Stimulated activated CD4-positive, alpha-beta T cell treated with anti-CD3 and anti-CD28 coated beads, Interleukin-15, amount 100 ng/mL, for 1 hour (primary cell): Measurements from ENCODE around the gene OGDH.
A peak's percentile ranks its signal among the peaks of the same experiment; 100 is the strongest.
"Not testable (repeated sequence)": the region's sequence is repeated elsewhere in the genome, so short reads cannot be mapped to it uniquely, and the experiment has no call there.

ENCODE experiments used
- DNase-seq, 2 donors: peaks; one replicate each; pipeline ENCODE4 v3.0.0-alpha.2; 2020; ENCODE audit warnings: low read depth in 1 of 2, low spot score in 1 of 2

OGDH gene

DNA sequence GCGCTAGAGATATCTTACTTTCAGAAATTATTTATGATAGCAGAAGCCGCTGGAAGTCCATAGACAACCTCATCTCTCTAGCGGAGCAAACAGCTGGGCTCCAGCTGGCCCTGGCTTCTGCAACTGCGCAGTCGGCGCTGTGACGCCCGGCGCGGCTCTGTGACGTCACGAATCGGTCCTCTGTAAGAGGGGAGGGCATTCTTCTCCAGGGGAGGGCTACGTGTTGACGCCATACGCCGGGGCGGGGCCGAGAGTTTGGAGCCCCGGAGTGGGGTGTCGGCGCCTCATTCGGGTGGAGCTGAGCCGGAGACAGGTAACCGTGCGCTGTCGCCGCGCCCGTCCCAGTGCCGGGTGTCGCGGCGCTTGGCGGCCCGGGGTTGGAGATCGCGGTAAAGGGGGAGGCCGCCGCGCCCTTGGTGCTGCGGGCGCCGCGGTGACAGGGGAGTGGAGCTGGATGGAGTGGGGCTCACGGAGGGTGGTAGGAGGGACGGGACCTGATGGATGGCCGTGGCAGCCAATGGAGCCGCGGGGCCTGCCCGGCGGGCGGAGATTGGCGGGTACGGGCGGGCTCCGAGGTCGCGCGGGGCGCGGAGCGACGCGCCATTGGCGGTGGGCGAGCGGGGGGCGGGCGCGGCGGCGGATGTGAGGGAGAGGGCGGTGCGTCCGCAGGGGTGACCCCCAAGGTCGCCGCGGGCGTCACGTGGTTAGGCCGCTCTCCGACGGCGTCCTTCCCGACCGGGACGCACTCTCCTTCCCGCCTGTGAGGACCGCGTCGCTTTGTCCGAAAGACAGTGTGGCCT is at the start of gene OGDH:
TSS of gene OGDH (plus strand) at position 287 of the 800 bp plus-strand sequence. CDS start 17,717 bp downstream, outside the sequence.
- DNase-seq, result peak; percentile 95 to 98

DNA sequence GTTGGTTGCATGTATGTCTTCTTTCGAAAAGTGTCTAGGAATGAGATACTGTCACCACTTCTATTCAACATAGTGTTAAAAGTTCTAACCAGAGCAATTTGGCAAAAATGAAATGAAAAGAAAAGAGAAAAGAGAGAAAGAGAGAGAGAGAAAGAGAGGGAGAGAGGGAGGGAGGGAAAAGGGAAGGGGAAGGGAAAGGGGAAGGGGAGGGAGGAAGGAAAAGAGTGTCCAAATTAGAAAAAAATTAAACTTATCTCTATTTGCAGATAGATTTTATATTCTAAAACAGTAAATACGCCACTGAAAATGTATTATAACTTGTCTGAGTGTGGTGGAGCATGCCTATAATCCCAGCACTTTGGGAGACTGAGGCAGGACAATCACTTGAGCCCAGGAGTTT is 48.9 kb upstream of the OGDH start:
- no peak for DNase-seq

DNA sequence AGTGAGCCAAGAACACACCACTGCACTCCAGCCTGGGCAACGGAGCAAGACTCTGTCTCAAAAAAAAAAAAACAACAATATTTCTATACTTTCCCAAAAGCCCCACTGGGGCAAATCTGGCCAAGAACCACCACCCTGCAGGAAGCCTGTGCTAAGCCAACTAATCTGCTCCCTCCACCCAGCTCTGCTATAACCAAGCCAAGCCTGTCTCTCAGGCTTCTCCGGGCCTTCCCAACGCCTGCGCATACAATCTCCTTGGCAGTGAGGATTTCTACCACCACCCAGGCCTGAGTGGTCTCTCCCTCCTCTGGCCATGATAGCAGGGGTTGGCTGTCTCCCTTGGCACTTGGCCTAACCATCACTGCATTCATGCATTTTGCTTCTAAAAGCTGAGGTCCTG is 46.9 kb upstream of the OGDH start:
- no peak for DNase-seq

DNA sequence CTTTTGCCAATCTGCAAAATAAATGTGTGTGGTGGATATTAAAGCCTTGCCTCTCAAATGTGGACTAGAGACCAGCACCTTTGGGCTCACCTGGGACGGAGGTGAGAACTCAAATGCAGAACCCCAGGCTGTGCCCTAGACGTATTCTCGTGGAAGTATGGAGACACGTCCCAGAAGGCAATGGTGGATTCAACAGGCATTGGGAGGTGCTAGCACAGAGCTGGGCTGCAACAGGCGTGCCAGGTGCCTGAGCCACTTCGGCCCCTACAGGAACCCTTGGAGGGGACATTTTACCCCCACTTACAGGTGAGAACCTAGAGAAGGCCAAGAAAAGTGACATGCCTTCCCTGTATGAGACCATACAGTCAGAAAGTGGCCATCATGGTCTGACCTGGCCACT is 44.9 kb upstream of the OGDH start:
- no peak for DNase-seq

DNA sequence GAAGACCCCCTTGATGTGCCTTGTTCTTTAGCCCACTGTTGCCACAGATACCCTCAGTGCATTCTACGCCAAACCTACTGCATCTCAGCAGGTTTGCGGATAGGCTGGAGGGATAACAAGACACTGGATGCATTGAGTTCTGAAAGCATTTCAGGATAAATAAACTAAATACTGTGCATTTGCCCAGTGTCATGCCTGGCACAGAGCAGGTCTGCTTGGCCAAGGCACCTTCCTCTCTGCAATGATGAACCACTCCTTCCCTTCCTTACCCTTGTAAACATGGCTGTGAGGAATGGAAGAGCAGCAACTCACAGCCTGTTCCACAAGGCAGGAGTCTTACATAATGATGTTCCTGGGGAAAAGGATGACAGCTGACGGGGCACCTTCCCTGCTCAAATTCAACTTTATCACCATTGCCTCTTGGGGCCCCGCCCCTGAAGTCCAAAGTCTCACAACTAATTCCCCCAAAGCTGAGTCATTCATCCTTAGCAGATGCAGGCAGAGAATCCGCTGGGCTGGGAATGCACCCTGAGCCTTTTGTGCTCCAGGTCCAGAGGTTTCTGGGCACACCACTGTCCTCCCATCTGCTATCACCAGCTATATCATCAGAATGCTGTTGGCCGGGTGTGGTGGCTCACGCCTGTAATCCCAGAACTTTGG is 44.3 kb upstream of the OGDH start:
- DNase-seq, result no peak

GRCh38 chr7:44562622-44562962 is 43.8 kb upstream of the OGDH start:
- not testable (repeated sequence) for DNase-seq

DNA sequence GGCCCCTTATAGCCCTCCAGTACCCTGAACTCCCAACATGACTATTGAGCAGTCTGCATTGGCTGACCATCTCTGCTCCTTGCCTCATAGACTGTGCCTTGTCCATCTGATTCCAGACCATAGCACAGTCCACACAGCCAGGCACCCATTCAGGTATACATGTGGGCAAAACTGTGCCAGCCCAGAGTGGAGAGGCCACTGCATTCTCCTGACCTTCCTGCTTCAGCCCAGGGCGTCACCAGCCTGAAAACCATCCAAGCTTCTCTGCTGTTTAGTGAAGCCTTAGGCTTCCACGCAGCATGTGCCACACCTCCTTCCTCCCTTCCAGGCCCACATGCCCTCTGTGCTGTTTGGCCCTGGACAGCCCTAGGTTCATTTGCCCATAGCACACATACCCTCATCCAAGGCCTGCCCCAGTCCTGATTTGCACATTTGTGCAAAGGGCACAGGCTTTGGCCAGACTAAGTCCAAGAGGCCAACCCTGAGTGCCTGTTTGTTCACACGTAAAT is 43.2 kb upstream of the OGDH start:
- DNase-seq, result no peak

- no peak for DNase-seq
Observed at GRCh38 chr7:44564606-44565005, 41.8 kb upstream of the OGDH start.

DNA sequence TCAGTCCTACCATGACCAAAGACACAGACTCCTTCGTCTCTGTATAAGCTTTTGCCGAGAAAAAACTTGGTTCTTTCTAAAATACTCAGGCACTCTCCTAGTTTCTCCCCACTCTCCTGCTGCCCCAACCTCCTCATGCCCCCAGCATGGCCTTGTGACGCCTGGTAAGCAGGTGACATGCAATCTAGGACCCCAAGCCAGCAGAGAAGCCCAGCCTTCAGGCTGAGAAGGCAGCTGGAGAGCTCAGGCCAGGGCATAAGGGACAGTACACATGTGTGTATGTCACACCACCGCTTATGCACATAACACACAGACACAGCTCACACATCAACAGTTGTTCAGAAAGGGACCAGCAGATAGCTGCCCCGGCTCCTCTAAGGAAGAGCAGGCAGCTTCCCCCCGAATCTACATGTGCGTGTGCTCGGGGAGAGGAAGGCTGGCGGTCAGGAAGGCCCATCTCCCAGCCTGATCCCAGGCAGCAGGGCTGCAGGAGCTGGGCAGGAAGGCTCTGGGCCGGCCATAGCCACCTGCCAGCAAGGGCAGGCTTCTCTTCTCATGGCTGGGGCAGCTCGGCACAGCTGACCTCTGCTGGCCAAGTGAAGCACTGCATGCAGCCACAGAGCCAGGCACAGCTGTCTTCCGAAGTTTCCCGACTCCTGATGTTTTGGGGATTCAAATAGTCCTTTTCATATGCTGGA is 41.2 kb upstream of the OGDH start:
- peak; percentile 25 to 53 for DNase-seq

- DNase-seq, result no peak
Observed at GRCh38 chr7:44565795-44566559, 40.5 kb upstream of the OGDH start.

DNA sequence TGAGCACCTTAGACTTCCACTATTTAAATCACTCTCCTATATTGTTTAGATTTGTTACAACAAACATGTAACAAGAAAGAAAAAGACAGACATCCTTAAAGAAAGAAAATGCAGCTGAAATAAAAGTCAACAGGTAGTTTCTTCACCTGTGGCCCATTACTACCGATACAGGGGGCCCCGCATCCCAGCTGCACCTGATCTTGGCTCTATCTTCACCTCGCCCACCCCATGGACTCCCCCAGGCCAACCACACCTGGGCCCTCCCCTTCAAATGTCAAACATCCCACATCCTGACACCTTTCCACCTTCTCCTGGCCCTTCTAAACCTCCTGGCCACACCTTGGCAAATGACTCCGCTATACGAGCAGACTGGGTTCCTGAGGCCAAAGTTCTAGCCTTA is 39.7 kb upstream of the OGDH start:
- DNase-seq, result no peak

DNA sequence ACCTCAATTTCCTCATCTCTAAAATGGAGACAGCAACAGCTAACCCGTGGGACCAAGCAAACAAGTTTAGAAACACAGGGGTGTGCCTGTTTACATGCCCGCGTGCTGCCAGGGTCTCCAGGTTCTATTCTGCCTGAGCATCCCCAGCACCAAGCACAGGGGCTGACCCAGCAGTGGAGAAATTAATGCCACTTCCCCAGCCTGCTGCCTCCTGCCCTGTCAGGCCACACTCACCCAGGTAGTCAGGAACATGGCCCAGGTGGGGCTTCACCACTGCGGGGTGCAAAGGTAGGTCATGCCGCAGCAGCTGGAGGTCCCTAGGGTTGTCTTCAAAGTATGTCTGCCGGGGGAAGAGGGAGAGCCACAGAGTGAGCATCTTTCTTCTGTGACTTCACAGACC is 38.5 kb upstream of the OGDH start:
- DNase-seq, result no peak

DNA sequence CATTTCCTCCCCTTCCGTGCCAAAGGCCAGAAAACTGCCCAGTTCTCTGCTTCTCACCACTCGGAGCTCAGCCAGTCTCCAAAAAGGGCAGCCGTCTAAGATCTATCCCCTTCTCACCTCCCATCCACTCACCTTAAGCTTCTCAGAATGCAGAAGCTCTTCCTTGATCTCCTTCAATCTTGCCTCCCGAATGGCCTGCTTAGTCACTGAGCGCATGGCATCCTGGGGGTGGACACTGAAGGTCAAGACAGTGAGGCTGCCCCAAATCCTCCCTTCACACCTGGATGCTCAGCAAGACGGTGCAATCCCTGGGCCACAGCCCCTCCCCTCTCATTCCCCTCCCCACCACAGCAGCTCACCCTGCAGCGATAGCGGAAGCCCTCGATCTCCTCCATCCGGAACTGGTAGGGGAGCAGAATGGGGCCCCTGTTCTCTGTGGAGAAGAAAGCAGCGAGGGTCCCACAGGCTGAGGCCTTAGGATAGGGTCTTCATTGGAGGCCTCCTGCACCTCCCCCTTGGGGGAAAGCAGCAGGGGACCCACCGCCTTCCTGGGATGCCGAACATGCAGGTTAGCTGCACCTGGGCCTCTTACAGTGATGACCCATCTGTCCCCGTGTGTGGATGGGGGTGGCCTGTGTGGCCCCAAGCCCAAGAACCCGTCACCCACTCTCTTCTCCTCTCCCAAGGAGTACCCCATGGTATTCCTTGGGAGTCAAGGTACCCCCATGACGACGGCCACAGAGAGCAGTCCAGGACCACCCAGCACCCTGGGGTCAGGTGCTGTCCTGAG is 37.5 kb upstream of the OGDH start:
- no peak for DNase-seq

GRCh38 chr7:44569959-44570358 is 36.5 kb upstream of the OGDH start:
- no peak for DNase-seq

- DNase-seq, result no peak
Observed at GRCh38 chr7:44572771-44573170, 33.7 kb upstream of the OGDH start.

DNA sequence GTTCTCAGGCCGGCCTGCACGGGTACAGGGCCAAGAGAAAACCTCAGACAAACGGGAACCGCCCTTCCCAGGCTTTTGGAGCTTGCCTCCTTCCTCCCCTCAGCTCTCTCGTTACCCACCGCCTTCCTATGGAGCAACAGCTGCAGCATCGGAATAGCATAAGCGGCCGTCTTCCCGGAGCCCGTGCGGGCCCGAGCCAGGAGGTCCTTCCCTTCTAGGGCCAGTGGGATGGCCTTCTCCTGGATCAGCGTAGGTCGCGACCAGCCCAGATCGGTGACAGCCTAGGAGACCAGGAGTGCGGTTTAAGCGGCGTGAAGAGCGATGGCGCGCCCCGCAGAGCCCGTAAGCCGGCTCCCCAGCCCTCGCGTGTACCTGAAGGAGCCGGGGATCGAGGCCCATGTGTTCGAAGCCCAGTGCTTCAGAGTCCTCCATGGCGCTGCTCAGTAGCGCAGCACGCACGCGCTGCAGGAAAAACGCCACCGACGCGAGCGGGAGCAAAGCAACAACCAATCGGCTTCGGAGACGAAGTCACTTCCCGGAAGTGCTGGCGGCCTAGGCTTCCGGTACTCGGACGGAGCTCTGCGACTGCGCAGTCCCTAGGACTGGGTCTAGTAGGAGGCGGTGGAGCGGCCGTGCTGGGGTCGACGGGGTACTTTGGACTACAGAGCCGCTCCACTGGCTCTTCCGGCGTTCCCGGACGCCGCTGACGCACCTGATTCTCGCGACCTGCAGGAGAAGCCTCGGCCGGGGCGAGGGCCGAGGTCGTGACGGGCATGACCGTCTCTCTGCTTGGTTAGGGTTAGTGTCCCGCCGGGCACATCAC is 32.8 kb upstream of the OGDH start, which contains the start of gene DDX56:
TSS of gene DDX56 (minus strand) at position 445 of the 823 bp plus-strand sequence. CDS start at position 432, 13 bp downstream.
- peak; percentile 80 to 86 for DNase-seq

GRCh38 chr7:44574287-44574872 is 32.0 kb upstream of the OGDH start:
- no peak for DNase-seq

GRCh38 chr7:44575054-44575453 is 31.4 kb upstream of the OGDH start:
- no peak for DNase-seq

GRCh38 chr7:44576228-44576627 is 30.2 kb upstream of the OGDH start:
- no peak for DNase-seq
